ENCODE results near the gene BRAF.
"Not testable (repeated sequence)": the region's sequence is repeated elsewhere in the genome, so short reads cannot be mapped to it uniquely, and the experiment has no call there.

Gene BRAF

GRCh38 chr7:140684066-140684950 lies 240.4 kb downstream of the BRAF start:
- DNase-seq (ENCODE audit: low spot score) = no peak

DNA sequence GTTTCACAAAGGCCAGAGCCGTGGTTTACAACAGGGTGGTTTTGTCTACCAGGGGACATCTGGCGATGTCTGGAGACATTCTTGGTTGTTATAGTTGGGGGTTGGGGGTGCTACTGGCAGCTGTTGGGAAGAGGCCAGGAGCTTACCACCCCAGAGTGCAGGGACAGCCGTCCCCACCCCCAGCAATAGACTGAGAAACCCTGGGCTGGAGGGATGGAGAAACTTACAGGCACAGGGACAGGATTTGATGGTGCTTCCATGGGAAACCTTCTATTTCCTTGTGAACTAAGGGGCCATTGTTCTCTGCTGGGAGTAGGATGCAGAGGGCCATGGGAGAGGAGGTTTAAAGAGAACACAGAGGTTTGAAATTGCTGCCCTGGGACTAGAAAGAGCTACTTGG lies 241.1 kb downstream of the BRAF start:
- no peak for DNase-seq (ENCODE audit: low spot score)

GRCh38 chr7:140681766-140682165 lies 243.0 kb downstream of the BRAF start:
- no peak for DNase-seq (ENCODE audit: low spot score)

DNA sequence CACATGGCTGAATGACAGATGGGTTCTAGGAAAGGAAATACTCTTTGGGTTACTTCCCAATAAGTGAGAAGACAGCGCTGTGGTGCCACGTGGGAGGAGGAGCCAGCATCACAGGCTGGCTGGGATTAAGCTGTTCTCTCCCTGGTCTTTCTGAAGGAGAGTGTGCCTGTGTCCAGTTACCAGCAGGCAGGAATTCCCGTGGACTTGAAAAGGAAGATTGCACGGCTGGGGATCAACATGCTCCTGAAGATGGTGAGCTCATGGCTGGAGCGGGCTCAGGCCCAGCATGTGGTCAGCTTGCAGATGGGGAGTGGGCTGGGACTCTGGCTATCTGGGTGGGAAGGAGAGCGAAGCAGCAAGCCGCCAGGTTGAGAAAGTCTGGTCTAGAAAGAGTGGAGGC lies 243.8 kb downstream of the BRAF start:
- no peak for DNase-seq (ENCODE audit: low spot score)

GRCh38 chr7:140679186-140679585 lies 245.5 kb downstream of the BRAF start:
- DNase-seq (ENCODE audit: low spot score) = no peak

DNA sequence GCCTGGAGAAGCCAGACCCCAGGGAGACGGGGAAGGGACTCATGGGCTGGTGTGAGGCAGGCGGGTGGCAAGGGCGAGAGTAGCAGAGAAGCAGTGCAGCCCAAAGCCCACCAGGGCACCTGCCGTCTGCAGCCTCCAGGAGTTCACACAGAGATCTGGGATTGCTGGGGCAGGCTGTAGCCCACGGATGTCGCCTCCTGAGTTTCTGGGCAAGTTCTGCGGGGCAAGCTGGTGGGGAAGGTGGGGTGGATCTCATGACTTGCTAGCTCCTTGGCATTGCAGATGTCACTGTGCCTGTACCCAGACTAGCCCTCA lies 246.0 kb downstream of the BRAF start:
- no peak for DNase-seq (ENCODE audit: low spot score)

GRCh38 chr7:140678081-140678815 lies 246.5 kb downstream of the BRAF start:
- DNase-seq (ENCODE audit: low spot score) = no peak

DNA sequence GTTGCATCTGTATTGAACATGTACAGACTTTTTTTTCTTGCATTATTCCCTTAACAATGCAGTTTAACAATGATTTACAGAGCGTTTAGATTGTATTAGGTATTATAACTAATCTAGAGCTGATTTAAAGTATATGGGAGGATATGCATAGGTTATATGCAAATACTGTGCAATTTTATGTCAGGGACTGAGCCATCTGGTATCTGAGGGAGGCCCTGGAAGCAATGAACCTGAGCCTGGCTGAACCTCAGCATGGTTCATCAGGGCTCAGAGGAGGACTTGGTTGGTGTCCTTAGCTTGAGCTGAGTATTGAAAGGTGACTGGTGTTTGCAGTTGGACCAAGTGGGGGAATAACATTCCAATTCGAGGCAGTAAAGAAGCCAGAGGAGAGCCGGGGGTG lies 247.2 kb downstream of the BRAF start:
- no peak for DNase-seq (ENCODE audit: low spot score)

DNA sequence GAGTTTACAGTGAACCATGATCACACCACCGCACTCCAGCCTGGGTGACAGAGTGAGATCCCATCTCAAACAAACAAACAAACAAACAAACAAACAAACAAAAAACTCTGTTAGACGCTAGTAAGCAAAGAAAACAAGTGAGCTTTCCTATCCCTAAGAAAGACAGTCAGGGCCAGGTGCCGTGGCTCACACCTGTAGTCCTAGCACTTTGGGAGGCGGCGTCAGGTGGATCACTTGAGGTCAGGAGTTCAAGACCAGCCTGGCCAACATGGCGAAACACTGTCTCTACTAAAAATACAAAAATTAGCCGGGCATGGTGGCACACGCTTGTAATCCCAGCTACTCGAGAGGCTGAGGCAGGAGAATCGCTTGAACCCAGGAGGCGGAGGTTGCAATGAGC lies 247.8 kb downstream of the BRAF start:
- not testable (repeated sequence) for DNase-seq (ENCODE audit: low spot score)

DNA sequence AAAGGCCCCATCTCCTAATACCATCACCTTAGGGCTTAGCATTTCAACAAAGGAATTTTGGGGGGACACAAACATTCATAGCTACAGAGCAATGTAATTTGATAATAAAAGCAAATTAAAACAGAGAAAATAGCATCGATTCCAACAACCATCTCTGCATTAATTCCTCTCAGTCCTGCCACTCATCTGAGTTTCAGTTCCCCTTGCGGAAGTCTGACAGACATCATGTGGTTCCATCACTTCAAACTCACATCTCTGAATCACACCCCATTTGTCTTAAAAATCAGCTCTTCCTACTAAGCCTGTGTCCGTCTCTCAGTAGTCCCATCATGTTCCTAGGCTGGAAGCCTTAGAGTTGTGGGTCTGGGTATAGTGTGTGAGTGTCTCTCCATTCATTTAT lies 248.4 kb downstream of the BRAF start:
- no peak for DNase-seq (ENCODE audit: low spot score)

GRCh38 chr7:140675726-140676125 lies 249.0 kb downstream of the BRAF start:
- DNase-seq (ENCODE audit: low spot score) = no peak

DNA sequence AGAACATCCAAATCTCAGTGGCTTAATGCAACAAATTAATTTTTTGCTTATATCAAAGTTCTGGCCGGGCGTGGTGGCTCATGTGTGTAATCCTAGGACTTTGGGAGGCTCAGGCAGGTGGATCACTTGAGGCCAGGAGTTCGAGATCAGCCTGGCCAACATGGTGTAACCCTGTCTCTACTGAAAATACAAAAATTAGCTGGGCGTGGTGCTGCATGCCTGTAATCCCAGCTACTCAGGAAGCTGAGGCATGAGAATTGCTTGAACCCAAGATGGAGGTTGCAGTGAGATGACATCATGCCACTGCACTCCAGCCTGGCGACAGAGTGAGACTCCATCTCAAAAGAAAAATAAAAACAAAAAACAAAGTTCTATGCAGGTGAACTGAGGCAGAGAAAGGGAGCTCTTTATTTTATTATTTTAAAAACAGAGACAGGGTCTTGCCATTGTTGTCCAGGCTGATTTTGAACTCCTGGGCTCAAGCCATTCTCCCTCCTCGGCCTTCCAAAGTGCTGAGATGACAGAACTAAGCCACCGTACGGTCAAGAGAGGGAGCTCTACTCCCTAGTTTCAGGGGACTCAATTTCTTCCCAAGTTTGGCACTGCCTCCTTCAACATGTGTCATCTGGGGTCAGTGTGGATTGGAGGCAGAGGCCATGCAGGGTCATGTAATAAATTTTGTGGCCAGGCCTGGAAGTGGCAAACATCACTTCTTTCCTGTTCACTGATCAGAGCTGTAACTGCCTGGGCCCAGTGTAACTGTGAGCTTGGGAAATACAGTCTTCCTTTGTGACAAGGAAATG lies 249.6 kb downstream of the BRAF start:
- peak; percentile 39 for DNase-seq (ENCODE audit: low spot score)

- DNase-seq (ENCODE audit: low spot score) = no peak
These were observed 250.4 kb downstream of the BRAF start for GRCh38 chr7:140674356-140674800.

GRCh38 chr7:140673774-140674155 lies 251.0 kb downstream of the BRAF start:
- DNase-seq (ENCODE audit: low spot score) = no peak

DNA sequence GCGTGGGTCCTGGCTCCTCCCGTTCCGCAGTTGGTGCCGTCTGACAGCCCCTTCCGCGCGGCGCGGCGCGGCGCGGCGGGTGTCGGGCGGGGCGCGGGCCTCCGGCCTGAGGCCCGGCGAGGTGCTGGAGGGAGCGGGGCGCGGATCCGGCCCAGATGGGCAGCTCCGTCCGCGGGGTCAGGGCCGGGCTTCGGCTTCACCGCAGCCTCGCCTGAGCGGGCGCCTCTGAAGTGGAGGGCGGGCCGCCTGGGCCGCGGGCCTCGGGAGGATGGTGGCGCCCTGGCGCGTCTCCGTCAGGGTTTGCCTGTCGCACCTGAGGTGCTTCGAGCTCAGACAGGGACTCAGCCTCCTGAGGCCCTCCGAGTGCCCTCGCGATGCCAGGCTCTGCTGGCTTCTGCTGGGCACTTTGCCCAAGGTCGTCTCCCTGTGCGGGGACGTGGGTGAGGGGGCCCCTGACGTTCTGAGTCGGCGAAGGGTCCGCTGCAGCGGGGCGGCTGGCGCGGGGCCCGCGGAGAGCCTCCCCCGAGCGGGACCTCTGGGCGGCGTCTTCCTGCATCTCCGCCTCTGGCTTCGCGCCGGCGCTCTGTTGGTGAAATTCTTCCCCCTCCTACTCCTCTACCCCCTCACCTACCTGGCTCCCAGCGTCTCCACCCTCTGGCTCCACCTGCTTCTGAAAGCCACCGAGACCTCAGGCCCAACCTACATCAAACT lies 251.5 kb downstream of the BRAF start:
- DNase-seq (ENCODE audit: low spot score) = no peak

- peak; percentile 50 for DNase-seq (ENCODE audit: low spot score)
These were observed 252.2 kb downstream of the BRAF start, which contains the start of gene ADCK2 for GRCh38 chr7:140672382-140673062. TSS of gene ADCK2 (plus strand) at chr7:140672945. CDS start at chr7:140673331, 386 bp downstream.

DNA sequence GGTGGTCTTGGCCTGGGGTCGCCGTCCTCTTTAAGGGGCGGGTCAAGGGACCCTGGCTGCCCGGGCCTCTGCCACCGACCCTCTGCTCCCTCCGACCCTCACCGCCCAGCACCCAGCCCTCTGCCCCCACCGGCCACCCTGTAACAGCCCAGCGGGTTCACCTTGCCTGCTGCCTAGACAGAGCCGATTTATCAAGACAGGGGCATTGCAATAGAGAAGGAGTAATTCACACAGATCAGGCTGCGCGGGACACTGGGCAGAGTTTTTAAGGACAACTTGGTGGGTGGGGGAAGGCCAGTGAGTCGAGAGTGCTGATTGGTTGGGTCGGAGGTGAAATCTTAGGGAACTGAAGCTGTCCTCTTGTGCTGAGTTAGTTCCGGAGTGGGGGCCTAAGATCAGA lies 252.8 kb downstream of the BRAF start:
- no peak for DNase-seq (ENCODE audit: low spot score)

- no peak for DNase-seq (ENCODE audit: low spot score)
These were observed 254.3 kb downstream of the BRAF start for GRCh38 chr7:140670343-140670935.

GRCh38 chr7:140669862-140670261 lies 254.9 kb downstream of the BRAF start:
- DNase-seq (ENCODE audit: low spot score) = not testable (repeated sequence)

- DNase-seq (ENCODE audit: low spot score) = no peak
These were observed 255.4 kb downstream of the BRAF start for GRCh38 chr7:140669352-140669751.

All from SK-N-DZ (cell line).